NB4 (cell line): ENCODE data around the gene GPR78.
"Not testable (repeated sequence)": the region's sequence is repeated elsewhere in the genome, so short reads cannot be mapped to it uniquely, and the experiment has no call there.

ENCODE experiments used
- DNase-seq: peaks from one replicate; pipeline ENCODE4 v3.0.0; 2010; ENCODE audit warnings: low read depth
- H3K4me3 ChIP-seq: one replicate; pipeline ENCODE4 v1.5.1; 2011; ENCODE audit warnings: mild to moderate bottlenecking, low read depth, low read length, moderate library complexity
- MYC ChIP-seq: IDR thresholded peaks from 2 replicates; pipeline ENCODE4 v1.6.1; 2011; ENCODE audit warnings: low read depth, low read length
- POLR2A ChIP-seq: IDR thresholded peaks from 2 replicates; pipeline ENCODE4 v1.6.1; 2011; ENCODE audit warnings: mild to moderate bottlenecking; ENCODE audit not compliant: insufficient read length; ENCODE audit errors: extremely low read depth
- TF ChIP-seq, protein P1 (sequence below): IDR thresholded peaks from 2 replicates; pipeline ENCODE4 v1.6.1; 2011; ENCODE audit warnings: low read depth, low read length
- TF ChIP-seq, protein P2 (sequence below): IDR thresholded peaks from one replicate; pipeline ENCODE4 v1.5.1; 2012; ENCODE audit warnings: low read depth, low read length

The GPR78 gene

DNA sequence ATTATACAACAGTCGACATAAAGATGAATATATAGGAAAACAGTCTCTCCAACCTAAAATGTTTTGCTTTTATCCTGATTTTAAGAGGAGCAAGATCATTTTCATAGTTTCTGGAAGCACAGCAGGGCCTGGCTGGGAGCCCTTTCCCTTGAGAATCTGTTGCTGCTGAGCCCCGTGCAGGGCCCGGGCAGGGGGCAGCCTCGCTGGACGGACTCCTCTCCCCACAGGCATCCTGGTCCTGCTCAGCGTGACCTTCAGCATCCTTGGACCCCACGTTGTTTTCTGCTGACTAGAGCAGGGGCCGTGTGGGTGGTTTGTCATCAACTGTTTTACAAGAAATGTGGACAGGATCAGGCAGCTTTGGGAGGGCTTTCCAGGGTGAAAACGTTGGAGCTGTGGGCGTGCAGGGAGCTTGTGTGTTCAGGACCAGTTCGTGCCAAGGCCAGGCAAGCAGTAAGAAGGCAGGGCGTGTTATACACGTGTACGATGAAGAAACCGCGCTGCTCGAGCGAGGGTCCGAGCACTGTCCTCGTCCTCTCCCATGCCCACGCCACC, 37.4 kb downstream of the GPR78 start:
- no peak overlapping the region for H3K4me3 ChIP-seq
- no peak for DNase-seq
- TF ChIP-seq MYC (no peak), POLR2A (no peak)
- TF ChIP-seq, protein P1, sequence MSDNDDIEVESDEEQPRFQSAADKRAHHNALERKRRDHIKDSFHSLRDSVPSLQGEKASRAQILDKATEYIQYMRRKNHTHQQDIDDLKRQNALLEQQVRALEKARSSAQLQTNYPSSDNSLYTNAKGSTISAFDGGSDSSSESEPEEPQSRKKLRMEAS = no peak
- TF ChIP-seq, protein P2, sequence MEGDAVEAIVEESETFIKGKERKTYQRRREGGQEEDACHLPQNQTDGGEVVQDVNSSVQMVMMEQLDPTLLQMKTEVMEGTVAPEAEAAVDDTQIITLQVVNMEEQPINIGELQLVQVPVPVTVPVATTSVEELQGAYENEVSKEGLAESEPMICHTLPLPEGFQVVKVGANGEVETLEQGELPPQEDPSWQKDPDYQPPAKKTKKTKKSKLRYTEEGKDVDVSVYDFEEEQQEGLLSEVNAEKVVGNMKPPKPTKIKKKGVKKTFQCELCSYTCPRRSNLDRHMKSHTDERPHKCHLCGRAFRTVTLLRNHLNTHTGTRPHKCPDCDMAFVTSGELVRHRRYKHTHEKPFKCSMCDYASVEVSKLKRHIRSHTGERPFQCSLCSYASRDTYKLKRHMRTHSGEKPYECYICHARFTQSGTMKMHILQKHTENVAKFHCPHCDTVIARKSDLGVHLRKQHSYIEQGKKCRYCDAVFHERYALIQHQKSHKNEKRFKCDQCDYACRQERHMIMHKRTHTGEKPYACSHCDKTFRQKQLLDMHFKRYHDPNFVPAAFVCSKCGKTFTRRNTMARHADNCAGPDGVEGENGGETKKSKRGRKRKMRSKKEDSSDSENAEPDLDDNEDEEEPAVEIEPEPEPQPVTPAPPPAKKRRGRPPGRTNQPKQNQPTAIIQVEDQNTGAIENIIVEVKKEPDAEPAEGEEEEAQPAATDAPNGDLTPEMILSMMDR = no peak

DNA sequence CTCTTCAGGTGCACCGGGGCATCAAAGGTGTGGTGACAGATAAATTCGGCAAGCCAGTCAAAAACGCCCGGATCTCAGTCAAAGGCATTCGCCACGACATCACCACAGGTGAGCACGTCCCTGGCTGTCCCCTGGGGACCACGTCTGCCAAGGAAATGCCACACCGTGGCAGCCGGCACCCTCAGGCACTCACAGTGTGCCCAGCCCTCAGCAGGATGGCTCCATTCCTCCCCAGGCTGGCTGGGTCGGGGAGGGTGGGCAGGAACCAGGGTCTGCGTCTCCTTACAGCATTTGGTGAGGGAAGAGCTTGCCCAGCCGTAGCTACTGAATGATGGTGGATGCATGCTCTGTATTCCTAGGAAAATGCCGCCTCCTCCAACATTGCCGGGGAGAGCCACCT, 38.2 kb downstream of the GPR78 start:
- DNase-seq = no peak
- TF ChIP-seq, protein P1 = no peak
- no peak for TF ChIP-seq MYC
- TF ChIP-seq POLR2A = no peak
- TF ChIP-seq, protein P2 = no peak

DNA sequence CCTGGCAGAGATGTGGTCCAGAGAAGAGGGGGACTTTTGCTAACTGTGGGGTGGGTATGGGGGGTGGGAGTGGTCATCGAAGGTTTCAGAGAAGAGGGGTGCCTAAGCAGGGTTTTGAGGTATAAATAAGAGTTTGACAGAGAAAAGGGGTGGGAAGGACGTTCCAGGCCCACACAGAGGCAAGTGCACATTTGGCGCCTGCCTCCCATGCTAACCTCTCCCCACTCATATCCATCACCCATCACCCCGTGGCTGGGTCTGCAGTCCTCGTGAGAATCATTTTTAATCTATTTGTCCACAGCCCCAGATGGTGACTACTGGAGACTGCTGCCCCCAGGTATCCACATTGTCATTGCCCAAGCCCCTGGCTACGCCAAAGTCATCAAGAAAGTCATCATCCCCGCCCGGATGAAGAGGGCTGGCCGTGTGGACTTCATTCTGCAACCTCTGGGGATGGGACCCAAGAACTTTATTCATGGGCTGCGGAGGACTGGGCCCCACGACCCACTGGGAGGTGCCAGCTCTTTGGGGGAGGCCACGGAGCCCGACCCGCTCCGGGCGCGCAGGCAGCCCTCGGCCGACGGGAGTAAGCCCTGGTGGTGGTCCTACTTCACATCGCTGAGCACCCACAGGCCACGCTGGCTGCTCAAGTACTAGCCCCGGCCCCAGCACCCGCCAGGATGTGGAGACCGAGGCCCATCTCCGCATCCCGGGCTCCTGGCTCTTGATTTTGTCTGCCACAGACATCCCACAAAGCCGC, 38.9 kb downstream of the GPR78 start:
- no peak for DNase-seq
- no peak overlapping the region for H3K4me3 ChIP-seq
- TF ChIP-seq, protein P1 = no peak
- TF ChIP-seq MYC (no peak), POLR2A (no peak)
- TF ChIP-seq, protein P2 = no peak

More for the DNA sequence above, 38.2 kb downstream of the GPR78 start:
- H3K4me3 ChIP-seq = no peak overlapping the region

DNA sequence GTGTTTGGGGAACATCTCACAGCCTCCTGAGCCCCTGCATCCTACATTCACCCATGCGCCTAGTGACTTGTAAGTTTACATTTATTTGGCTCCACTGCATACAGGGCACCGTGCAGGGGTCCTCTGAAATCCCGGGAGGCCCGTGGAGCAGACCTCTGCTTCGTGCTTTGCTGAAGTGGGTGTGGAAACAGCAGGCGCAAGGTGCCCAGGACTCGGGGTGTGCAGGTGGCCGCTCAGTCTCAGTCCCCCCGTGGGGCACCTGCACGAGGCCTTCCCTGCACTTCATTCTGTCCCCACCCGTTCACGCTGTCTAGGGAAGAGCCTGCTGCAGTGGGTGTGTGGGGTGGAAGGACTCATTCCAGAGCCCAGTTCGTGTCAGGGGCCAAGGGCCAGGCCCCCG, 40.9 kb downstream of the GPR78 start:
- not testable (repeated sequence) for DNase-seq, H3K4me3 ChIP-seq

DNA sequence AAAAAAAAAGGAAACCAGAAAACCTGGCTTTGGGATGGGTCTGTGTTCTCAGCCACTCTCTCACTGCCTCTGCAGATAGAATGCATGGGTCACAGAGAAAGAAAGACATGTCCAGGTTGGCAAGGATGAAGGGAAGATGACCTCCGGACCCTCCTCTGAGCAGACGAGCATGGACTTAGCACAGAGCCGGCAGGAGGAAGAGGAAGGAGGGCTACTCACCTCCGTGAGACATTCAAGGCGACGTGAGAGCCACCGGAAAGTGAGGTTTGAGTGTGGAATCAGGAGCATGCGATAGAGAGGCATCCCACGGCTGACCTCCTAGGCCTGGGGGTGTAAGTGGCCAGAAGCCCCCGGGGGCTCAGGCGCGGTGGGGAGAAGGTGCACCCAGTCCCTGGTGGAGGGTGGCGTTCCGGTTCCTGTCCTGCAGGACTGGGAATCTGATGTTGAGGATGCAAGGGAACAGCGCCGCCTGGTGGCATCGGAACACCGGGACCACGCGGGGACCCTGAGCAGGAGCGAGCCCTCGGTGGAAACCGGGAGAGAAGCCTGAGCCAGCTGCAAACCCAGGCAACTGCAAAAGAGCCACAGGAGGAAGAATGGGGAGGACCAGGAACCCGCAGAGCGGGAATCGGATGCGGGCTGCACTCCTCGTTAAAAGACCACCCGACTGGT, 44.5 kb downstream of the GPR78 start:
- not testable (repeated sequence) for H3K4me3 ChIP-seq, DNase-seq

DNA sequence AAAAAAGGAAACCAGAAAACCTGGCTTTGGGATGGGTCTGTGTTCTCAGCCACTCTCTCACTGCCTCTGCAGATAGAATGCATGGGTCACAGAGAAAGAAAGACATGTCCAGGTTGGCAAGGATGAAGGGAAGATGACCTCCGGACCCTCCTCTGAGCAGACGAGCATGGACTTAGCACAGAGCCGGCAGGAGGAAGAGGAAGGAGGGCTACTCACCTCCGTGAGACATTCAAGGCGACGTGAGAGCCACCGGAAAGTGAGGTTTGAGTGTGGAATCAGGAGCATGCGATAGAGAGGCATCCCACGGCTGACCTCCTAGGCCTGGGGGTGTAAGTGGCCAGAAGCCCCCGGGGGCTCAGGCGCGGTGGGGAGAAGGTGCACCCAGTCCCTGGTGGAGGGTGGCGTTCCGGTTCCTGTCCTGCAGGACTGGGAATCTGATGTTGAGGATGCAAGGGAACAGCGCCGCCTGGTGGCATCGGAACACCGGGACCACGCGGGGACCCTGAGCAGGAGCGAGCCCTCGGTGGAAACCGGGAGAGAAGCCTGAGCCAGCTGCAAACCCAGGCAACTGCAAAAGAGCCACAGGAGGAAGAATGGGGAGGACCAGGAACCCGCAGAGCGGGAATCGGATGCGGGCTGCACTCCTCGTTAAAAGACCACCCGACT, 50.2 kb downstream of the GPR78 start:
- DNase-seq, H3K4me3 ChIP-seq: not testable (repeated sequence)

DNA sequence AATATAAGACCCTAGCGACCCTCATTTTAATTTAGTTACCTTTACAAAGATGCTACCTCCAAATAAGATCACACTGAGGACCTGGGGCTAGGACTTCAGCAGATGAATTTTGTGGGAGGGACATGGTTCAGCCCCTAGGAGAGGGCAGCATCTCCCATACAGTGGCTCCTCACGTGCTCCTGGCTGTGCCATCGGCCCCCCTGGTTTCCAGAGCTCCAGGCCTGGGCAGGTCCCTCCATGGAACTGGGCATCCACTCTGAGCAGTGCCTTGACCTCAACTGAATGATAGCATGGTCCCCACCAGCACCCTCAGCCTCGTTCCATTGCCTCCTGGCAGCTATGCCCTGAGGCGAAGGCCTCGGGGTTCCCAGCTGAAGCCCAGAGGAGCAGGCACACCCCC, 51.7 kb downstream of the GPR78 start:
- not testable (repeated sequence) for H3K4me3 ChIP-seq, DNase-seq

DNA sequence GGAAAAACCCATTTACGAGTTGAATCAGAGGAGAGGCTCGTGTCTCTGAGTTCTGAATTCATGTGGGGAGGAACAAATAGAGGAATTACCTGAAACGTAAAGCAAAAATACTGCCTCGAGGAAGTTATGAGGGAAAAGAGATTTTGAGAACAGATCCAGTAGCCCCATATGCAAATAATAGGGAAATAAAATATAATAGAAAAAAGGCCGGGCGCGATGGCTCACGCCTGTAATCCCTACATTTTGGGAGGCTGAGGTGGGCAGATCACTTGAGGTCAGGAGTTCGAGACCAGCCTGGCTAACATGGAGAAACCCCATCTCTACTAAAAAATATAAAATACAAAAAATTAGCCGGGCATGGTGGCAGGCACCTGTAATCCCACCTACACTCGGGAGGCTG, 54.6 kb downstream of the GPR78 start:
- DNase-seq, H3K4me3 ChIP-seq: not testable (repeated sequence)

DNA sequence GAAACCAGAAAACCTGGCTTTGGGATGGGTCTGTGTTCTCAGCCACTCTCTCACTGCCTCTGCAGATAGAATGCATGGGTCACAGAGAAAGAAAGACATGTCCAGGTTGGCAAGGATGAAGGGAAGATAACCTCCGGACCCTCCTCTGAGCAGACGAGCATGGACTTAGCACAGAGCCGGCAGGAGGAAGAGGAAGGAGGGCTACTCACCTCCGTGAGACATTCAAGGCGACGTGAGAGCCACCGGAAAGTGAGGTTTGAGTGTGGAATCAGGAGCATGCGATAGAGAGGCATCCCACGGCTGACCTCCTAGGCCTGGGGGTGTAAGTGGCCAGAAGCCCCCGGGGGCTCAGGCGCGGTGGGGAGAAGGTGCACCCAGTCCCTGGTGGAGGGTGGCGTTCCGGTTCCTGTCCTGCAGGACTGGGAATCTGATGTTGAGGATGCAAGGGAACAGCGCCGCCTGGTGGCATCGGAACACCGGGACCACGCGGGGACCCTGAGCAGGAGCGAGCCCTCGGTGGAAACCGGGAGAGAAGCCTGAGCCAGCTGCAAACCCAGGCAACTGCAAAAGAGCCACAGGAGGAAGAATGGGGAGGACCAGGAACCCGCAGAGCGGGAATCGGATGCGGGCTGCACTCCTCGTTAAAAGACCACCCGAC, 55.8 kb downstream of the GPR78 start:
- not testable (repeated sequence) for H3K4me3 ChIP-seq, DNase-seq
